HCT116 (cell line): ENCODE data around the gene SUN2. TPM values are rescaled to one million over a fixed set of nuclear protein-coding genes. Genes with fewer than 3 reads are reported as not detected.

ENCODE experiments used
- ATAC-seq: fragments of 200-7000 bp; cut with Tn5 transposase; 2 replicates; pipeline ENCODE4 v1.9.1; 2020; ENCODE audit warnings: mild to moderate bottlenecking, moderate library complexity
- BruUV-seq: library from RNA; stranded (reverse); fragments of 400-500 nt; replicated peaks from 2 replicates; lab custom pipeline; 2021; lab: Mats Ljungman, UMichigan
- CTCF ChIA-PET: fragments of 300-600 bp; sonication (Branson Sonifier 250); formaldehyde crosslinking; loops from one replicate; lab custom pipeline; 2021; ENCODE audit warnings: antibody characterized with exemption; lab: Charles Lee
- POLR2A ChIA-PET: fragments of 300-600, 350-600 bp; sonication (Branson Sonifier 250); formaldehyde crosslinking; loops from one replicate; lab custom pipeline; 2021; ENCODE audit warnings: antibody characterized with exemption; lab: Charles Lee
- RAD21 ChIA-PET, 2 experiments: fragments of 300-600 bp; sonication (Branson Sonifier 250); formaldehyde crosslinking; loops; one replicate each; lab custom pipeline; 2023; ENCODE audit warnings: low total read pairs in 2 of 2; ENCODE audit not compliant: uncharacterized antibody in 2 of 2, unreplicated experiment in 2 of 2, low non-redundant PET in 1 of 2; lab: Charles Lee
- DNase-seq: peaks from one replicate; pipeline ENCODE4 v3.0.0-alpha.2; 2010; ENCODE audit warnings: low read depth, low spot score
- H2AFZ ChIP-seq: fragments of 200-600 bp; shearing (Covaris generic), sonication (generic); 2 replicates; pipeline ENCODE4 v1.6.1; 2017; ENCODE audit warnings: low read depth, mixed run types, mixed read lengths, antibody characterized with exemption, low read length; ENCODE audit not compliant: poor library complexity, severe bottlenecking
- H3K27ac ChIP-seq: 2 replicates; pipeline ENCODE4 v1.5.1; 2012; ENCODE audit warnings: low read depth, low read length
- H3K27me3 ChIP-seq: fragments of 200-600 bp; sonication (generic); 2 replicates; pipeline ENCODE4 v1.6.1; 2016; ENCODE audit warnings: mixed run types, low read length, mixed read lengths; ENCODE audit not compliant: insufficient read depth
- H3K36me3 ChIP-seq, 2 experiments: fragments of 200-500 bp in 1 of 2; fragments of 200-600 bp in 1 of 2; sonication (Bioruptor generic) in 1 of 2; sonication (generic) in 1 of 2; 2 replicates each; pipeline versions ENCODE4 v1.5.1 to v1.6.1; 2014 to 2016; ENCODE audit warnings: low read length in 2 of 2, inconsistent platforms in 1 of 2, mixed read lengths in 1 of 2, mixed run types in 1 of 2; ENCODE audit not compliant: insufficient read depth in 2 of 2, control insufficient read depth in 1 of 2
- H3K4me1 ChIP-seq, 2 experiments: fragments of 200-600 bp in 1 of 2; sonication (generic) in 1 of 2; 2 replicates each; pipeline versions ENCODE4 v1.5.1 to v1.6.1; 2012 to 2017; ENCODE audit warnings: low read length in 2 of 2, inconsistent platforms in 1 of 2, mild to moderate bottlenecking in 1 of 2, mixed read lengths in 1 of 2, mixed run types in 1 of 2, moderate library complexity in 1 of 2; ENCODE audit not compliant: insufficient read depth in 2 of 2, control insufficient read depth in 1 of 2
- H3K4me2 ChIP-seq: fragments of 200-600 bp; sonication (generic); 2 replicates; pipeline ENCODE4 v1.6.1; 2017; ENCODE audit warnings: mixed run types, low read length, mixed read lengths
- H3K4me3 ChIP-seq, 2 experiments: fragments of 200-600 bp in 1 of 2; sonication (generic) in 1 of 2; replicated peaks in 1 of 2; 2 replicates each; pipeline ENCODE4 v1.5.1; 2011 to 2016; ENCODE audit warnings: low read length in 2 of 2, control low read depth in 1 of 2, low read depth in 1 of 2, mild to moderate bottlenecking in 1 of 2, mixed read lengths in 1 of 2, mixed run types in 1 of 2
- H3K79me2 ChIP-seq: fragments of 200-600 bp; sonication (generic); 2 replicates; pipeline ENCODE4 v1.6.1; 2017; ENCODE audit warnings: mild to moderate bottlenecking, mixed run types, low read length, moderate library complexity, mixed read lengths; ENCODE audit not compliant: insufficient read depth
- H3K9ac ChIP-seq: fragments of 200-600 bp; sonication (generic); 2 replicates; pipeline ENCODE4 v1.6.1; 2016; ENCODE audit warnings: low read length, mixed read lengths
- H3K9me2 ChIP-seq: fragments of 200-600 bp; sonication (generic), shearing (Covaris generic); 2 replicates; pipeline ENCODE4 v1.6.1; 2017; ENCODE audit warnings: mixed run types, mild to moderate bottlenecking, moderate library complexity; ENCODE audit not compliant: insufficient read depth
- H3K9me3 ChIP-seq, 2 experiments: fragments of 200-500 bp in 1 of 2; fragments of 200-600 bp in 1 of 2; sonication (Bioruptor generic) in 1 of 2; sonication (generic) in 1 of 2; 2 replicates each; pipeline ENCODE4 v1.6.1; 2014 to 2017; ENCODE audit warnings: low read length in 2 of 2, mixed read lengths in 2 of 2, inconsistent platforms in 1 of 2, low read depth in 1 of 2, mild to moderate bottlenecking in 1 of 2, mixed run types in 1 of 2, moderate library complexity in 1 of 2; ENCODE audit not compliant: control insufficient read depth in 1 of 2, insufficient read depth in 1 of 2
- H4K20me1 ChIP-seq: fragments of 200-600 bp; sonication (generic), shearing (Covaris generic); 2 replicates; pipeline ENCODE4 v1.6.1; 2017; ENCODE audit warnings: mixed run types, mild to moderate bottlenecking, moderate library complexity; ENCODE audit not compliant: insufficient read depth
- CBX3 ChIP-seq: IDR thresholded peaks from 2 replicates; pipeline ENCODE4 v1.6.1; 2012; ENCODE audit warnings: low read depth
- CEBPB ChIP-seq: IDR thresholded peaks from 2 replicates; pipeline ENCODE4 v1.6.1; 2012; ENCODE audit warnings: low read depth
- ELF1 ChIP-seq: IDR thresholded peaks from 2 replicates; pipeline ENCODE4 v1.6.1; 2012; ENCODE audit warnings: low read depth, borderline replicate concordance
- EZH2 ChIP-seq: fragments of 200-600 bp; sonication (generic); IDR thresholded peaks from 2 replicates; pipeline ENCODE4 v1.6.1; 2017; ENCODE audit warnings: antibody characterized with exemption, mixed run types
- EZH2phosphoT487 ChIP-seq: fragments of 200-600 bp; IDR thresholded peaks from 2 replicates; pipeline ENCODE4 v1.6.1; 2018; ENCODE audit warnings: antibody characterized with exemption, borderline replicate concordance
- FOSL1 ChIP-seq: IDR thresholded peaks from 2 replicates; pipeline ENCODE4 v1.6.1; 2012; ENCODE audit warnings: low read depth
- JUND ChIP-seq: IDR thresholded peaks from 2 replicates; pipeline ENCODE4 v1.6.1; 2012
- POLR2A ChIP-seq: IDR thresholded peaks from 2 replicates; pipeline ENCODE4 v1.7.0; 2011; ENCODE audit warnings: borderline replicate concordance; ENCODE audit not compliant: insufficient read depth, insufficient read length; ENCODE audit errors: extremely low read depth
- POLR2AphosphoS5 ChIP-seq: IDR thresholded peaks from 2 replicates; pipeline ENCODE4 v1.6.1; 2011; ENCODE audit warnings: mild to moderate bottlenecking, low read depth, low read length, moderate library complexity
- RAD21 ChIP-seq: IDR thresholded peaks from 2 replicates; pipeline ENCODE4 v1.6.1; 2012; ENCODE audit warnings: low read depth, mild to moderate bottlenecking
- SIN3A ChIP-seq: IDR thresholded peaks from 2 replicates; pipeline ENCODE4 v1.6.1; 2012; ENCODE audit warnings: low read depth
- SP1 ChIP-seq: IDR thresholded peaks from 2 replicates; pipeline ENCODE4 v1.6.1; 2012; ENCODE audit warnings: low read depth
- SRF ChIP-seq: IDR thresholded peaks from 2 replicates; pipeline ENCODE4 v1.6.1; 2012; ENCODE audit warnings: low read depth
- TCF7L2 ChIP-seq: IDR thresholded peaks from 2 replicates; pipeline ENCODE4 v1.7.0; 2011; ENCODE audit warnings: borderline replicate concordance, inconsistent platforms; ENCODE audit not compliant: insufficient read depth, insufficient read length; ENCODE audit errors: extremely low read depth
- YY1 ChIP-seq: IDR thresholded peaks from 2 replicates; pipeline ENCODE4 v1.6.1; 2011; ENCODE audit warnings: low read length, low read depth, moderate library complexity, mild to moderate bottlenecking; ENCODE audit not compliant: insufficient replicate concordance; ENCODE audit errors: extremely low read depth
- ZFX ChIP-seq: fragments of 450-650 bp; IDR thresholded peaks from 2 replicates; pipeline ENCODE4 v1.6.1; 2017
- ZNF274 ChIP-seq: fragments of 200-500 bp; sonication (Bioruptor generic); IDR thresholded peaks from 2 replicates; pipeline ENCODE4 v1.6.1; 2014; ENCODE audit warnings: mild to moderate bottlenecking, low read depth, low read length, inconsistent platforms
- intact Hi-C: fragments of 100-400 bp; cut with micrococcal nuclease; formaldehyde crosslinking; loops from 2 replicates; pipeline ENCODE4 v1.10.0; 2022
- total RNA-seq: library from RNA; stranded (reverse); gene quantifications from one replicate; pipeline ENCODE4 v1.2.1, GENCODE V29; 2021; ENCODE audit not compliant: unreplicated experiment
- TF ChIP-seq, protein P1 (sequence below): IDR thresholded peaks from 2 replicates; pipeline ENCODE4 v1.6.1; 2012; ENCODE audit warnings: low read depth
- TF ChIP-seq, protein P2 (sequence below): IDR thresholded peaks from 2 replicates; pipeline ENCODE4 v1.6.1; 2012
- TF ChIP-seq, protein P3 (sequence below): IDR thresholded peaks from 2 replicates; pipeline ENCODE4 v1.6.1; 2012
- TF ChIP-seq, protein P4 (sequence below): IDR thresholded peaks from 2 replicates; pipeline ENCODE4 v1.6.1; 2011; ENCODE audit warnings: mild to moderate bottlenecking, low read length, moderate library complexity; ENCODE audit not compliant: insufficient replicate concordance; ENCODE audit errors: extremely low read depth

Gene SUN2
- total RNA-seq, 1 experiment from 2014 or later, result 71.6 TPM

DNA sequence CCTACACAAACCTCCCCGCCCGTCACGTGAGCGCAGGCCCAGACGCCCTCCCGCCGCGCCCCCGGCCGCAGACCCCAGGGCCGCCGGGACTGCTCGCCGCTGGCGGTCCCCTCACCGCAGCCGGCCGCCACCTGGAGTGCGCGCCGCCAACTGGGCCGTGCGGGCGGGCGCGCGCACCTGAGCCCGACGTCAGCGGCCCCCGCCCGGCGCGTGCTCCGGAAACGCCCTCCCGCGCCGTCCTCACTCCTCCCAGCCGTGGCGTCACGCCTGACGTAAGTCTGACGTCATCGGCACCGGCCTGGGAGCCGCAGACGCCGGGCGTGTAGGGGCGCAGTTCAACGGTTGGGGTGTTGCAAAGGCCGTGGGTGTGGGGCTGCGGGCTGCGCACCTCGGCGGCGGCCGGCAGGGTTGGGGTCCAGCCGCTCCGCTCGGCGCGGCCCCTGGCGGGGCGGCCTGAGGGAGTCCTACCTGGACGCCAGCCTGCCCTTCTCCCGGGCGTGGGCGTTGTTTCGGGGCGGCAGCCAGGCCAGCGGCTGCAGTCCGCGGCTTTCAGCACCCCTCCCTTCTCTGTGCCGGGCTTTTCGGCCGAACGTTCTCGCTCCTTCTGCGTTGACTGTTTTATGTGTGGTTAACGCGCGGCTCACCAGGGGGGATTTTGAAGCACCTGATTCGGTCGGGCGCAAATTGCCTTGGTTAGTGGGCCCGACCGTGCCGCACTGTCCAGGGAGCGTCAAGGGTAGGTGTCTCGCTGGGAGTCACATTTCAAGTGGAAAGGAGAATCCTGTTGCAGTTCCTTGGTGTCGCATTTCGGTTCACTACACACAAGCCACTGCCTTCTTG, 54.8 kb downstream of the SUN2 start, which contains the start of gene JOSD1:
JOSD1 (minus strand) TSS at position 155 of the 840 bp plus-strand sequence. CDS start 956 bp downstream, outside the sequence.
- Histone ChIP-seq H3K36me3 (peaks cover 0 to 10% of the 10 kb centered on the region in 2 experiments; a peak in 2 of 4 replicates), H3K27me3 (no peaks in the 10 kb centered on the region), H3K9me2 (no peaks in the 10 kb centered on the region), H3K4me2 (peak within 1 kb of the TSS; percentile 95), H3K9me3 (no peaks in the 10 kb centered on the region), H3K4me1 (peaks cover 32 to 68% of the 10 kb centered on the region in 2 experiments), H4K20me1 (no peaks in the 10 kb centered on the region), H3K9ac (peak within 1 kb of the TSS; percentile 98), H3K79me2 (peaks cover 47% of the 10 kb centered on the region), H2AFZ (no peak within 1 kb of the TSS), H3K4me3 (peak within 1 kb of the TSS; percentile 74 to 90), H3K27ac (peak within 1 kb of the TSS; percentile 88)
- ATAC-seq (peak; percentile 39), DNase-seq (peak; percentile 87)
- CTCF ChIA-PET, result no interaction called here
- BruUV-seq, result no TSS peak
- POLR2A ChIA-PET, result interaction anchor here (0.7 to 1.7 kb wide), 2 partner anchors 17 to 642 kb away, joined by 4 to 8 read pairs; no protein-coding TSS in a partner anchor
- intact Hi-C loops, result no loop called here
- RAD21 ChIA-PET, result no interaction called here
- TF ChIP-seq ZNF274 (no peak), POLR2AphosphoS5 (peak; percentile 93), CEBPB (no peak), CBX3 (peak; percentile 9; the same call in 1 of the 2 replicates), FOSL1 (no peak), POLR2A (peak; percentile 91), YY1 (peak; percentile 67), SRF (no peak), JUND (no peak), RAD21 (no peak), EZH2phosphoT487 (no peak), SIN3A (peak; percentile 56), TCF7L2 (peak; percentile 42), SP1 (peak; percentile 70), ELF1 (no peak), EZH2 (no peak), ZFX (peak; percentile 92)
- TF ChIP-seq, protein P1, sequence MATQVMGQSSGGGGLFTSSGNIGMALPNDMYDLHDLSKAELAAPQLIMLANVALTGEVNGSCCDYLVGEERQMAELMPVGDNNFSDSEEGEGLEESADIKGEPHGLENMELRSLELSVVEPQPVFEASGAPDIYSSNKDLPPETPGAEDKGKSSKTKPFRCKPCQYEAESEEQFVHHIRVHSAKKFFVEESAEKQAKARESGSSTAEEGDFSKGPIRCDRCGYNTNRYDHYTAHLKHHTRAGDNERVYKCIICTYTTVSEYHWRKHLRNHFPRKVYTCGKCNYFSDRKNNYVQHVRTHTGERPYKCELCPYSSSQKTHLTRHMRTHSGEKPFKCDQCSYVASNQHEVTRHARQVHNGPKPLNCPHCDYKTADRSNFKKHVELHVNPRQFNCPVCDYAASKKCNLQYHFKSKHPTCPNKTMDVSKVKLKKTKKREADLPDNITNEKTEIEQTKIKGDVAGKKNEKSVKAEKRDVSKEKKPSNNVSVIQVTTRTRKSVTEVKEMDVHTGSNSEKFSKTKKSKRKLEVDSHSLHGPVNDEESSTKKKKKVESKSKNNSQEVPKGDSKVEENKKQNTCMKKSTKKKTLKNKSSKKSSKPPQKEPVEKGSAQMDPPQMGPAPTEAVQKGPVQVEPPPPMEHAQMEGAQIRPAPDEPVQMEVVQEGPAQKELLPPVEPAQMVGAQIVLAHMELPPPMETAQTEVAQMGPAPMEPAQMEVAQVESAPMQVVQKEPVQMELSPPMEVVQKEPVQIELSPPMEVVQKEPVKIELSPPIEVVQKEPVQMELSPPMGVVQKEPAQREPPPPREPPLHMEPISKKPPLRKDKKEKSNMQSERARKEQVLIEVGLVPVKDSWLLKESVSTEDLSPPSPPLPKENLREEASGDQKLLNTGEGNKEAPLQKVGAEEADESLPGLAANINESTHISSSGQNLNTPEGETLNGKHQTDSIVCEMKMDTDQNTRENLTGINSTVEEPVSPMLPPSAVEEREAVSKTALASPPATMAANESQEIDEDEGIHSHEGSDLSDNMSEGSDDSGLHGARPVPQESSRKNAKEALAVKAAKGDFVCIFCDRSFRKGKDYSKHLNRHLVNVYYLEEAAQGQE, result no peak
- TF ChIP-seq, protein P2, sequence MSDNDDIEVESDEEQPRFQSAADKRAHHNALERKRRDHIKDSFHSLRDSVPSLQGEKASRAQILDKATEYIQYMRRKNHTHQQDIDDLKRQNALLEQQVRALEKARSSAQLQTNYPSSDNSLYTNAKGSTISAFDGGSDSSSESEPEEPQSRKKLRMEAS, result peak; percentile 65
- TF ChIP-seq, protein P3, sequence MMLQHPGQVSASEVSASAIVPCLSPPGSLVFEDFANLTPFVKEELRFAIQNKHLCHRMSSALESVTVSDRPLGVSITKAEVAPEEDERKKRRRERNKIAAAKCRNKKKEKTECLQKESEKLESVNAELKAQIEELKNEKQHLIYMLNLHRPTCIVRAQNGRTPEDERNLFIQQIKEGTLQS, result no peak
- TF ChIP-seq, protein P4, sequence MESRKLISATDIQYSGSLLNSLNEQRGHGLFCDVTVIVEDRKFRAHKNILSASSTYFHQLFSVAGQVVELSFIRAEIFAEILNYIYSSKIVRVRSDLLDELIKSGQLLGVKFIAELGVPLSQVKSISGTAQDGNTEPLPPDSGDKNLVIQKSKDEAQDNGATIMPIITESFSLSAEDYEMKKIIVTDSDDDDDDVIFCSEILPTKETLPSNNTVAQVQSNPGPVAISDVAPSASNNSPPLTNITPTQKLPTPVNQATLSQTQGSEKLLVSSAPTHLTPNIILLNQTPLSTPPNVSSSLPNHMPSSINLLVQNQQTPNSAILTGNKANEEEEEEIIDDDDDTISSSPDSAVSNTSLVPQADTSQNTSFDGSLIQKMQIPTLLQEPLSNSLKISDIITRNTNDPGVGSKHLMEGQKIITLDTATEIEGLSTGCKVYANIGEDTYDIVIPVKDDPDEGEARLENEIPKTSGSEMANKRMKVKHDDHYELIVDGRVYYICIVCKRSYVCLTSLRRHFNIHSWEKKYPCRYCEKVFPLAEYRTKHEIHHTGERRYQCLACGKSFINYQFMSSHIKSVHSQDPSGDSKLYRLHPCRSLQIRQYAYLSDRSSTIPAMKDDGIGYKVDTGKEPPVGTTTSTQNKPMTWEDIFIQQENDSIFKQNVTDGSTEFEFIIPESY, result no peak
